K562 (cell line): ENCODE measurements around the gene JAM2. TPM values are rescaled to one million over a fixed set of nuclear protein-coding genes. Genes with fewer than 3 reads are reported as not detected.

Experiments
- CEBPG ChIP-seq, 3 experiments: fragments of 200-800 bp in 1 of 3; sonication (Bioruptor generic) in 1 of 3; sonication (generic) in 1 of 3; formaldehyde crosslinking in 1 of 3; IDR thresholded peaks in 2 of 3; conservative IDR thresholded peaks in 1 of 3; 2 replicates each; pipeline versions ENCODE4 v1.6.1 to v1.8.0; 2016 to 2022; ENCODE audit warnings: missing compliant biosample characterization in 2 of 3, missing genetic modification characterization in 2 of 3, mild to moderate bottlenecking in 1 of 3, missing genetic modification reagents in 1 of 3
- DEAF1 ChIP-seq: fragments of 450-650 bp; formaldehyde crosslinking; IDR thresholded peaks from 2 replicates; pipeline ENCODE4 v1.4.0; 2020; ENCODE audit warnings: mild to moderate bottlenecking, moderate library complexity
- DIDO1 ChIP-seq: fragments of 450-650 bp; IDR thresholded peaks from 2 replicates; pipeline ENCODE4 v1.6.1; 2016; ENCODE audit warnings: low read depth, missing biosample characterization, missing genetic modification characterization
- EP300 ChIP-seq: IDR thresholded peaks from 2 replicates; pipeline ENCODE4 v1.6.1; 2012; ENCODE audit warnings: low read length, improper control_type of control experiment
- GABPA ChIP-seq: fragments of 200-800 bp; sonication (Bioruptor generic); conservative IDR thresholded peaks from 2 replicates; pipeline ENCODE4 v1.6.1; 2016; ENCODE audit warnings: low read depth, missing genetic modification characterization, missing compliant biosample characterization
- MBD2 ChIP-seq: sonication (generic); IDR thresholded peaks from 2 replicates; pipeline ENCODE4 v1.6.1; 2016; ENCODE audit warnings: low read depth, borderline replicate concordance
- PTRF ChIP-seq: fragments of 450-650 bp; IDR thresholded peaks from 2 replicates; pipeline ENCODE4 v1.6.1; 2016; ENCODE audit warnings: mild to moderate bottlenecking, missing genetic modification characterization, missing compliant biosample characterization
- SAP30 ChIP-seq: fragments of 200-600 bp; sonication (generic); IDR thresholded peaks from 2 replicates; pipeline ENCODE4 v1.6.1; 2012; ENCODE audit warnings: borderline replicate concordance, low read depth, mild to moderate bottlenecking, moderate library complexity, low read length, control low read depth, inconsistent platforms; ENCODE audit not compliant: insufficient read depth, poor library complexity, severe bottlenecking
- STAT5A ChIP-seq: IDR thresholded peaks from 2 replicates; pipeline ENCODE4 v1.6.1; 2012; ENCODE audit warnings: low read length, inconsistent platforms, borderline replicate concordance
- TAF7 ChIP-seq: fragments of 450-650 bp; IDR thresholded peaks from 2 replicates; pipeline ENCODE4 v1.6.1; 2016; ENCODE audit warnings: missing genetic modification characterization, missing compliant biosample characterization
- TBL1XR1 ChIP-seq, 2 experiments: IDR thresholded peaks; 2 replicates each; pipeline ENCODE4 v1.6.1; 2012; ENCODE audit warnings: improper control_type of control experiment in 2 of 2, low read length in 2 of 2, mild to moderate bottlenecking in 1 of 2
- UBTF ChIP-seq, 2 experiments: IDR thresholded peaks; 2 replicates each; pipeline ENCODE4 v1.6.1; 2012; ENCODE audit warnings: improper control_type of control experiment in 2 of 2, low read depth in 2 of 2, low read length in 2 of 2, borderline replicate concordance in 1 of 2
- ZKSCAN8 ChIP-seq: fragments of 200-800 bp; sonication (Bioruptor generic); IDR thresholded peaks from 2 replicates; pipeline ENCODE4 v1.6.1; 2016; ENCODE audit warnings: missing genetic modification characterization, missing compliant biosample characterization
- ZNF280A ChIP-seq: fragments of 450-650 bp; IDR thresholded peaks from 2 replicates; pipeline ENCODE4 v1.6.1; 2018; ENCODE audit warnings: mild to moderate bottlenecking, low read depth; ENCODE audit not compliant: partially characterized antibody
- ZNF830 ChIP-seq: fragments of 250-450 bp; sonication (Bioruptor Pico); IDR thresholded peaks from 2 replicates; pipeline ENCODE4 v1.5.0; 2021; ENCODE audit warnings: mild to moderate bottlenecking
- polyA plus RNA-seq, 8 experiments: library from polyadenylated mRNA; depleted of rRNA in 4 of 8; stranded (reverse) in 5 of 8; unstranded in 3 of 8; fragments of >200 nt; fragmentation: Nextera tagmentation in 2 of 8; fragmentation: Illumina TruSeq in 1 of 8; extraction: Ambion mirVana in 2 of 8; extraction: Trizol in 1 of 8; gene quantifications; 2 replicates each; pipeline versions ENCODE4 v1.2.1 to v1.2.3, GENCODE V29; 2011 to 2014; ENCODE audit warnings: inconsistent platforms in 1 of 8, missing spikeins in 1 of 8
- total RNA-seq, 7 experiments: library from RNA; depleted of rRNA in 6 of 7; stranded (reverse); fragments of >200 nt in 6 of 7; fragmentation: Illumina TruSeq in 2 of 7; extraction: Trizol in 2 of 7; gene quantifications; 2 replicates each; pipeline versions ENCODE4 v1.2.1 to v1.2.3, GENCODE V29; 2011 to 2021; ENCODE audit warnings: low replicate concordance in 1 of 7
- TF ChIP-seq, protein P1 (sequence below): fragments of 450-650 bp; conservative IDR thresholded peaks from 2 replicates; pipeline ENCODE4 v1.6.1; 2016; ENCODE audit warnings: missing genetic modification characterization, low read depth, mild to moderate bottlenecking, missing compliant biosample characterization, moderate library complexity
- TF ChIP-seq, protein P2 (sequence below): fragments of 450-650 bp; formaldehyde crosslinking; IDR thresholded peaks from 2 replicates; pipeline ENCODE4 v1.4.0; 2022; ENCODE audit warnings: mild to moderate bottlenecking, moderate library complexity

JAM2 gene
- total and polyA plus RNA-seq, 9 of the 15 experiments (the other 6 are each of a cell fraction or from before 2014, with no cell fraction given): 0.03 to 0.08 (median 0.07) TPM; not detected in 6

DNA sequence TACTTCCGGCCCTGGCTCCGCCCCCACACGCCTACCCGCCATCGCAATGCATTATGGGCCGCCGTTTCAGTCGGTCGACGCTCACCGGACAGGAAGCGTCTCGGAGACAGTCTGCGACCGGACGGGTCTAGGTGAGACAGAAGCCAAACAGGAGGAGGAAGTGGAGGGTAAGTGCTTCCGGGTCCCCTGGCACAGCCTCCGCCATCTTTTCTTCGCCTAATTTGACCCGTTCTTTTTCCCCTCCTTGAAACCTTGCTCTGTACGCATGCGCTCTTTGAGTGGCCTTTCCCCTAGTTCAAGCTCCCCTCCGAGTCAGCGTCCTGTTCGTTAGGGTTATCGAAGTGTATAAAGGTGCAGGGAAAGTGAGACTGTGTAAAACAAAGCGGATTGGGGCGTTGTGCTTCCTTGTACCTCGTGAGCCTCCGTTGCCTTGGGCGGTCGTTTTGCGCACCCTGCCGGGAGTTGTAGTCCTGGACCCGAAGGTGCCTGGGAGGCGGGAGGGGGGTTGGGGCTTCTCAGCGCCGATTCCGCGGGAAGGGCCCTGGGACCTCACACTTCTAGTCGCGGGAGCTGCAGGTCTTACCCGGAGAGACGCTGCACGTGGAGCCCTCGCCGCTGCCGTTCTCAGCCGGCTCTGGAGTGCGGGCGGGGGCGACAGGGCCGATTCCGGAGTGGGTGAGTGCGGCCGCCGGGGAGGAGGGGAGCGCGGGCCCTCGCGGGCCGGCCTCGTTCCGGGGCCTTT, 96.0 kb downstream of the JAM2 start, which contains the start of the genes ATP5PF and GABPA (continued):
- TF ChIP-seq UBTF (IDR thresholded peaks at IDR 0.05; ENCODE audit: borderline replicate concordance in 1 of 2, low read depth in 2 of 2, low read length in 2 of 2) (peak in 1 of 2 experiments; percentile 86; a peak in 1 of 4 replicates), TBL1XR1 (IDR thresholded peaks at IDR 0.05; ENCODE audit: low read length in 2 of 2) (peak; percentile 66 to 85), ZNF830 (peak; percentile 89), ZKSCAN8 (no peak), MBD2 (peak; percentile 47; the same call in 1 of the 2 replicates), PTRF (tag) (no peak), EP300 (peak; percentile 69), TAF7 (tag) (peak; percentile 41; the same call in 1 of the 2 replicates), DEAF1 (CRISPR knock-in tag) (no peak), STAT5A (peak; percentile 20; the same call in 1 of the 2 replicates), SAP30 (no peak), ZNF280A (no peak), DIDO1 (peak; percentile 96), CEBPG (CRISPR knock-in tag; IDR thresholded peaks at IDR 0.05) (no peak), CEBPG (tag; conservative IDR thresholded peaks at IDR 0.05 in 1 of 2, IDR thresholded peaks at IDR 0.05 in 1 of 2) (no peak), GABPA (no peak)
- TF ChIP-seq, protein P1, sequence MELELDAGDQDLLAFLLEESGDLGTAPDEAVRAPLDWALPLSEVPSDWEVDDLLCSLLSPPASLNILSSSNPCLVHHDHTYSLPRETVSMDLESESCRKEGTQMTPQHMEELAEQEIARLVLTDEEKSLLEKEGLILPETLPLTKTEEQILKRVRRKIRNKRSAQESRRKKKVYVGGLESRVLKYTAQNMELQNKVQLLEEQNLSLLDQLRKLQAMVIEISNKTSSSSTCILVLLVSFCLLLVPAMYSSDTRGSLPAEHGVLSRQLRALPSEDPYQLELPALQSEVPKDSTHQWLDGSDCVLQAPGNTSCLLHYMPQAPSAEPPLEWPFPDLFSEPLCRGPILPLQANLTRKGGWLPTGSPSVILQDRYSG: peak; percentile 87; the same call in 1 of the 2 replicates
- TF ChIP-seq, protein P2, sequence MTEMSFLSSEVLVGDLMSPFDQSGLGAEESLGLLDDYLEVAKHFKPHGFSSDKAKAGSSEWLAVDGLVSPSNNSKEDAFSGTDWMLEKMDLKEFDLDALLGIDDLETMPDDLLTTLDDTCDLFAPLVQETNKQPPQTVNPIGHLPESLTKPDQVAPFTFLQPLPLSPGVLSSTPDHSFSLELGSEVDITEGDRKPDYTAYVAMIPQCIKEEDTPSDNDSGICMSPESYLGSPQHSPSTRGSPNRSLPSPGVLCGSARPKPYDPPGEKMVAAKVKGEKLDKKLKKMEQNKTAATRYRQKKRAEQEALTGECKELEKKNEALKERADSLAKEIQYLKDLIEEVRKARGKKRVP: 0 out of 2 replicates have a peak, but pooled peaks have one; percentile 6
